HepG2 (cell line): ENCODE measurements around the gene TAT. TPM values are rescaled to one million over a fixed set of nuclear protein-coding genes. Genes with fewer than 3 reads are reported as not detected.

Experiments
- ARNTL ChIP-seq: sonication (generic); formaldehyde crosslinking; IDR thresholded peaks from 2 replicates; pipeline ENCODE4 v1.4.0; 2020; ENCODE audit warnings: mild to moderate bottlenecking, missing genetic modification reagents
- CEBPB ChIP-seq: IDR thresholded peaks from 2 replicates; pipeline ENCODE4 v1.6.1; 2011; ENCODE audit warnings: low read depth, low read length, improper control_type of control experiment, borderline replicate concordance
- EEA1 ChIP-seq: sonication (generic); formaldehyde crosslinking; IDR thresholded peaks from 2 replicates; pipeline ENCODE4 v1.5.1; 2020; ENCODE audit warnings: mild to moderate bottlenecking, missing genetic modification reagents, borderline replicate concordance
- ELF1 ChIP-seq: sonication (generic); formaldehyde crosslinking; IDR thresholded peaks from 2 replicates; pipeline ENCODE4 v1.4.0; 2020; ENCODE audit warnings: missing genetic modification reagents
- REST ChIP-seq, 2 experiments: IDR thresholded peaks; 2 replicates each; pipeline ENCODE4 v1.6.1; 2011 to 2012; ENCODE audit warnings: low read length in 2 of 2, borderline replicate concordance in 1 of 2, low read depth in 1 of 2, mild to moderate bottlenecking in 1 of 2, moderate library complexity in 1 of 2
- RFX1 ChIP-seq: fragments of 450-650 bp; IDR thresholded peaks from 2 replicates; pipeline ENCODE4 v1.6.1; 2017
- SATB2 ChIP-seq: sonication (generic); formaldehyde crosslinking; IDR thresholded peaks from 2 replicates; pipeline ENCODE4 v1.5.0; 2020; ENCODE audit warnings: missing genetic modification reagents
- SIX1 ChIP-seq: sonication (generic); formaldehyde crosslinking; IDR thresholded peaks from 2 replicates; pipeline ENCODE4 v1.4.0; 2020; ENCODE audit warnings: missing genetic modification reagents, borderline replicate concordance
- TCF7 ChIP-seq: sonication (generic); IDR thresholded peaks from 2 replicates; pipeline ENCODE4 v1.6.1; 2016; ENCODE audit warnings: antibody characterized with exemption, low read depth
- USF2 ChIP-seq, 2 experiments: sonication (generic) in 1 of 2; formaldehyde crosslinking in 1 of 2; IDR thresholded peaks; 2 replicates each; pipeline versions ENCODE4 v1.5.1 to v1.6.1; 2011 to 2020; ENCODE audit warnings: borderline replicate concordance in 1 of 2, low read depth in 1 of 2, low read length in 1 of 2, mild to moderate bottlenecking in 1 of 2, missing genetic modification reagents in 1 of 2, moderate library complexity in 1 of 2
- YY1 ChIP-seq: IDR thresholded peaks from 2 replicates; pipeline ENCODE4 v1.6.1; 2011; ENCODE audit warnings: low read length, low read depth, moderate library complexity, mild to moderate bottlenecking; ENCODE audit not compliant: insufficient read depth, insufficient replicate concordance
- ZBTB20 ChIP-seq: sonication (generic); formaldehyde crosslinking; IDR thresholded peaks from 2 replicates; pipeline ENCODE4 v1.8.1; 2023; ENCODE audit warnings: missing genetic modification reagents, low read depth, mild to moderate bottlenecking, borderline replicate concordance
- ZNF124 ChIP-seq: sonication (generic); formaldehyde crosslinking; IDR thresholded peaks from 2 replicates; pipeline ENCODE4 v1.4.0; 2020; ENCODE audit warnings: missing genetic modification reagents
- ZNF143 ChIP-seq: sonication (generic); formaldehyde crosslinking; IDR thresholded peaks from 2 replicates; pipeline ENCODE4 v1.4.0; 2020; ENCODE audit warnings: missing genetic modification reagents
- ZNF253 ChIP-seq: sonication (generic); formaldehyde crosslinking; IDR thresholded peaks from 2 replicates; pipeline ENCODE4 v1.8.0; 2022; ENCODE audit warnings: mild to moderate bottlenecking, missing genetic modification reagents, borderline replicate concordance
- ZNF766 ChIP-seq: sonication (generic); formaldehyde crosslinking; IDR thresholded peaks from 2 replicates; pipeline ENCODE4 v1.5.0; 2020; ENCODE audit warnings: missing genetic modification reagents, borderline replicate concordance
- ZNF777 ChIP-seq: sonication (generic); formaldehyde crosslinking; IDR thresholded peaks from 2 replicates; pipeline ENCODE4 v1.4.0; 2020; ENCODE audit warnings: missing genetic modification reagents
- ZNF839 ChIP-seq: sonication (generic); formaldehyde crosslinking; IDR thresholded peaks from 2 replicates; pipeline ENCODE4 v1.4.0; 2020; ENCODE audit warnings: missing genetic modification reagents, mild to moderate bottlenecking, borderline replicate concordance
- ZSCAN12 ChIP-seq: sonication (generic); formaldehyde crosslinking; IDR thresholded peaks from 2 replicates; pipeline ENCODE4 v1.9.0; 2021; ENCODE audit warnings: mild to moderate bottlenecking, missing genetic modification reagents
- ZSCAN9 ChIP-seq: IDR thresholded peaks from 2 replicates; pipeline ENCODE4 v1.6.1; 2016; ENCODE audit warnings: borderline replicate concordance
- polyA plus RNA-seq, 8 experiments: library from polyadenylated mRNA; depleted of rRNA in 3 of 8; stranded (reverse) in 7 of 8; unstranded in 1 of 8; fragments of >200 nt; fragmentation: Illumina TruSeq in 4 of 8; extraction: Trizol in 4 of 8; gene quantifications; 2 replicates each; pipeline versions ENCODE4 v1.2.1 to v1.2.3, GENCODE V29; 2011 to 2016; ENCODE audit warnings: low read depth in 4 of 8, missing spikeins in 1 of 8, mixed read lengths in 1 of 8; ENCODE audit not compliant: insufficient read depth in 1 of 8
- total RNA-seq, 5 experiments: library from RNA; depleted of rRNA; stranded (reverse); fragments of >200 nt; fragmentation: Illumina TruSeq; extraction: Trizol; gene quantifications; 2 replicates each; pipeline ENCODE4 v1.2.3, GENCODE V29; 2016; ENCODE audit warnings: low read depth in 1 of 5
- TF ChIP-seq, protein P1 (sequence below): sonication (generic); formaldehyde crosslinking; IDR thresholded peaks from 2 replicates; pipeline ENCODE4 v1.5.1; 2020; ENCODE audit warnings: mild to moderate bottlenecking, missing genetic modification reagents, moderate library complexity

TAT gene
- total and polyA plus RNA-seq, 2 of the 13 experiments (the other 11 are each of a cell fraction or from before 2014, with no cell fraction given): 1.6 to 5.8 TPM

DNA sequence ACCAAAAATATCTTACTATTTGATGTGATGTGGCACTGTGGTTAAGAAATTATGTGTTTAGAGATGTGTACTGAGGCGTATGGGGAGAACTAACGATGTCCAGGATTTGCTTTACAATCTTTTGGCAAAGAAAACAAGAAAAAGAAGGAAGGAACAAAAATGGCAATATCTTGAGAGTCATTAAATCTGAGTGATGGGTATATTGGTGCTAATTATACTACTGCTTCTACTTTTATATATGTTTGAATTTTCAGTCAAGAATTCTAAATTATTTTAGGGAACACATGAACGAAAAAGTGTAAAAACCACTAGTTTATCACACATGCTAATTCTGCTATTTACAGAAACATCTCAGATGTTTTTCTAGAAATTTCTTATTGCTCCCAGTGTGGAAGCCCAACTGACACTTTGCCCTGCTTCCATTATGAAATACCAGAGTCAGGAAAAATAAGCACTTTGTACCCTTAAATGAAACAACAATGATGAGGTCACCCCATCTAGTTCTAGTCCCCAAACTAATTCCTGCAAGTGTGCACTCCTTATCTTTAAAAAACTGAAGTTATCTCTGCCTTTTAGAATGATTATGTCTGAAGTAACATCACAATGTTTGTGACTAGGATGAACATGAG, 18.8 kb downstream of the TAT start (continued):
- no peak for TF ChIP-seq REST (IDR thresholded peaks at IDR 0.05; ENCODE audit: borderline replicate concordance in 1 of 2, low read depth in 1 of 2, low read length in 2 of 2)
- no peak for TF ChIP-seq SATB2 (CRISPR knock-in tag)
- no peak for TF ChIP-seq ZNF143 (CRISPR knock-in tag)
- TF ChIP-seq ARNTL (CRISPR knock-in tag): no peak
- TF ChIP-seq ZNF839 (CRISPR knock-in tag): no peak
- no peak for TF ChIP-seq ZNF253 (CRISPR knock-in tag)
- TF ChIP-seq ELF1 (CRISPR knock-in tag): no peak
- TF ChIP-seq ZSCAN9: no peak
- TF ChIP-seq ZNF766 (CRISPR knock-in tag): no peak
- TF ChIP-seq ZBTB20 (CRISPR knock-in tag): no peak
- no peak for TF ChIP-seq EEA1 (CRISPR knock-in tag)
- no peak for TF ChIP-seq ZNF777 (CRISPR knock-in tag)
- TF ChIP-seq SIX1: no peak
- peak; percentile 26; the same call in 1 of the 2 replicates for TF ChIP-seq CEBPB
- TF ChIP-seq USF2 (IDR thresholded peaks at IDR 0.05; ENCODE audit: low read depth, low read length): no peak
- no peak for TF ChIP-seq USF2 (CRISPR knock-in tag; IDR thresholded peaks at IDR 0.05; ENCODE audit: borderline replicate concordance)
- no peak for TF ChIP-seq TCF7
- no peak for TF ChIP-seq RFX1
- TF ChIP-seq, protein P1, sequence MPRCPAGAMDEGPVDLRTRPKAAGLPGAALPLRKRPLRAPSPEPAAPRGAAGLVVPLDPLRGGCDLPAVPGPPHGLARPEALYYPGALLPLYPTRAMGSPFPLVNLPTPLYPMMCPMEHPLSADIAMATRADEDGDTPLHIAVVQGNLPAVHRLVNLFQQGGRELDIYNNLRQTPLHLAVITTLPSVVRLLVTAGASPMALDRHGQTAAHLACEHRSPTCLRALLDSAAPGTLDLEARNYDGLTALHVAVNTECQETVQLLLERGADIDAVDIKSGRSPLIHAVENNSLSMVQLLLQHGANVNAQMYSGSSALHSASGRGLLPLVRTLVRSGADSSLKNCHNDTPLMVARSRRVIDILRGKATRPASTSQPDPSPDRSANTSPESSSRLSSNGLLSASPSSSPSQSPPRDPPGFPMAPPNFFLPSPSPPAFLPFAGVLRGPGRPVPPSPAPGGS (CRISPR knock-in tag): no peak
- TF ChIP-seq ZNF124: no peak
- TF ChIP-seq ZSCAN12 (CRISPR knock-in tag): no peak
- TF ChIP-seq YY1: no peak
